Activated naive CD4-positive, alpha-beta T cell treated with anti-CD3 and anti-CD28 coated beads, Interleukin-2, amount 10 ng/mL, durations not matched to agents 7 days and 5 days (primary cell): Measurements from ENCODE around the gene EIF5A2.
A peak's percentile ranks its signal among the peaks of the same experiment; 100 is the strongest.
"Not testable (repeated sequence)": the region's sequence is repeated elsewhere in the genome, so short reads cannot be mapped to it uniquely, and the experiment has no call there.

Experiments
- CTCF ChIA-PET: fragments of 350-600 bp; sonication (Branson Sonifier 250); formaldehyde crosslinking; loops from one replicate; lab custom pipeline; 2021; ENCODE audit warnings: antibody characterized with exemption; lab: Charles Lee
- DNase-seq: peaks from one replicate; pipeline ENCODE4 v3.0.0-alpha.2; 2020
- H3K27ac Mint-ChIP-seq: one replicate; pipeline ENCODE4 v1.8.0; 2021; ENCODE audit warnings: mild to moderate bottlenecking, moderate library complexity, mixed read lengths
- H3K27me3 Mint-ChIP-seq: one replicate; pipeline ENCODE4 v1.8.0; 2021; ENCODE audit warnings: mild to moderate bottlenecking, mixed read lengths
- H3K36me3 Mint-ChIP-seq: one replicate; pipeline ENCODE4 v1.8.0; 2021; ENCODE audit warnings: mixed read lengths
- H3K4me1 Mint-ChIP-seq: one replicate; pipeline ENCODE4 v1.8.0; 2021; ENCODE audit warnings: mixed read lengths
- H3K4me3 Mint-ChIP-seq: one replicate; pipeline ENCODE4 v1.8.0; 2021; ENCODE audit warnings: mild to moderate bottlenecking, moderate library complexity, mixed read lengths
- H3K9me3 Mint-ChIP-seq: one replicate; pipeline ENCODE4 v1.8.0; 2021; ENCODE audit warnings: mixed read lengths

The EIF5A2 gene

DNA sequence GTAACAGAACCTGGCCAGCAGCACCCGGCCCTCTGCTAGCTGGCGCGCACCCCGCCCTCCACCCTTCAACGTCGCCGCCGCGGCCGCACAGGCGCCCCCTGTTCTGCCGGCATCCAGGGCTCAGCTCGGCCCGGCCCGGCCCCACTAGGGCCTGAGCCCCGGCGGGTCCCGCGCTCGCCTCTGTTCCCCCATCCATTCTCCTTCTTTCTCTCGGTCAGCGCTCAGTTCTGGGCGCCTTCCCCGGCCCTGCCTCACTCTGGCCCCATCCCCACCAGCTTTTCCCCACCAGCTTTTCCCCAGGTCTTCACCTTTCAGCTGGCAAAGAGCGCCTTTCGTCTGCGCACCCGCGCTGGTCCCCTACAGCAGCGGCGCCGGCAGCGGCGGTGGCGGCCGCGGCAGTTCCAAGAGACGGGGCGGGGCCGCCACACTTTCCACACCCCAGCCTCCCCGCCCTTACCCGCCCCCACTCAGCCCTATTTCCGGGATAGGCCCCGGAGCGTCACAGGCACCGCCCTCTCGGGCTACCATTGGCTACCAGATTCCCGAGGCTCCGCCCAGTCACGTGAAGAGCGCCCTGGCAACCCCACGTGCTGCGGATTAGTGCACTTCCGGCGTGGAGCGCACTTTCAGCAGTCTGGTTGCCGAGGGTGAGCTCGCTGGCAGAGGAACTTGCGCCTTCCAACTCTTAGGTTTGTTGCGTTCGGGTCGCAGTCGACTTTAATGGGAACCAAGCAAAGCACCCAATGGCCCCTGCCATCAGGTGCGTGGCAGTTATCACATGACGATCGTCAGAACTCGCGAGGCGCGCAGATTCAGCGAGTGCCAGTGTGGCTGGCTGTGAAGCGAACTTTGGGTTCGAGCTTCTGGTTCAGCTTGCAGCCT lies at the start of gene EIF5A2:
TSS of gene EIF5A2 (minus strand) at position 403 of the 882 bp plus-strand sequence. CDS start 831 bp downstream, outside the sequence.
- CTCF ChIA-PET, result interaction anchor here (0.6 kb wide), 1 partner anchor 143 kb away, joined by 7 read pairs; no protein-coding TSS in a partner anchor
- Mint-ChIP-seq H3K4me1 (peaks cover 27% of the 10 kb centered on the region), H3K4me3 (peak within 1 kb of the TSS; percentile 95), H3K36me3 (peaks cover 8% of the 10 kb centered on the region), H3K27ac (peak within 1 kb of the TSS; percentile 90), H3K27me3 (peaks cover 17% of the 10 kb centered on the region), H3K9me3 (peaks cover 15% of the 10 kb centered on the region)
- DNase-seq, result peak; percentile 98

DNA sequence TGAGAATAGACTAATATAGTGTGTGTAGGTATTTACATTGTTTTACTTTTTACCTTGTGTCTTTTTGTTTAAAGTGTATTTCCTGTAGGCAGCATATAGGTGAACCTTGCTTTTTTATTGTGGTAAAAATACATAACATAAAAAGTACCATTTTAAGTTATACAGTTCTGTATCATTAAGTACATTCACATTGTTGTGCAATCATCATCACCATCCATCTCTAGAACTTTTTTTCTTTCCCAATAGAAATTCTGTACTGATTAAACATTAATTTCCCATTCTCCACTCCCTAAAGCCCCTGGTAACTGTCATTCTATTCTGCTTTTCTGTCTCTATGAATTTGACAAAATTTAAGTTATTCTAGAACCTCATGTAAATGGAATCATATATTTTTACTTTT lies 48.2 kb upstream of the EIF5A2 start:
- Mint-ChIP-seq H3K27ac (no peak overlapping the region), H3K36me3 (no peaks in the 10 kb centered on the region), H3K27me3 (peaks cover 11% of the 10 kb centered on the region), H3K4me1 (no peaks in the 10 kb centered on the region), H3K4me3 (no peak overlapping the region), H3K9me3 (no peaks in the 10 kb centered on the region)
- DNase-seq, result no peak
- CTCF ChIA-PET, result interaction anchor here (0.6 kb wide), 1 partner anchor 1489 kb away, joined by 3 read pairs; no protein-coding TSS in a partner anchor

DNA sequence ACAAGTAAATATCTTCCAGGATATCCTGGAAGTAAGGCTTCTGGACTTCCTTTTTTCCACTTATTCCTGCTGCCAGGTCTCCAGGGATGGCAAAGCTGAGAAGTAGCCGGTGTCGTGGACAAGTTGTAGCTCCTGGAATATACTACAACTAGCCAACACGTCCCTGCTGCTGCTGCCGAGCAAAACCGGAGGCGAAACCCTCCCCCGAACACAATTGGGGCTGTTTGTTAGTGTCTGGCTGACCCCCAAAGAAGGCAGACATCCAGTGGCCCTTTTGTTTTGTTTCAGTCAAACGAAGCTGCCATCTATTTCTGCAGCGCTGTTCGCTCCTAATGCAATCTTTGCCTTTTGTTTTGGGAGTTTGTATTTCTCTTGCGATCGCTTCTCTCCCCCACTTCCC lies 45.3 kb upstream of the EIF5A2 start:
- Mint-ChIP-seq H3K4me1 (no peaks in the 10 kb centered on the region), H3K27me3 (peaks cover 11% of the 10 kb centered on the region), H3K9me3 (no peaks in the 10 kb centered on the region), H3K4me3 (no peak overlapping the region), H3K36me3 (no peaks in the 10 kb centered on the region), H3K27ac (no peak overlapping the region)
- CTCF ChIA-PET, result no interaction called here
- DNase-seq, result no peak

DNA sequence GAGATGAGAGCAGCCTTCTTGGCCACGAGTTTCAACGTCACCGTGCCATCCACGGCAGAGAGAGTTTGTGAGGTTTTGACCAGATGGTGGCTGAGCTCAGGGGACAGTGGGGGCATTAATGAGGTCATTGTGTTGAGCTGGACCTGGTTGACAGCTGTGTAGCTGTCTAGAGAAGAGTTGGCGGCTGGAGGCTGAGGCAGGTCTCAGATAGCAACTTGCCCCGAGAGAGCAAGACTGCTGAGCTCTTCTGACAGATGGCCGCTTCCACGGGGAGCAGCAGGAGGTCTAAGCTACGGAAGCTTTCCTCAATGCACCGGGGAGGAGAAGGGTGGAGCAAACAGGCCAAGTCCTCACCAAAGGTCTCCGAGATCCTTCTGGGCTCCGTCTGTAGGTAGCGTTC lies 44.8 kb upstream of the EIF5A2 start:
- no peak overlapping the region for H3K27ac Mint-ChIP-seq
- H3K4me1 Mint-ChIP-seq, result no peaks in the 10 kb centered on the region
- CTCF ChIA-PET, result interaction anchor here (1.1 kb wide), 1 partner anchor 819 kb away, joined by 4 read pairs; no protein-coding TSS in a partner anchor
- no peaks in the 10 kb centered on the region for H3K9me3 Mint-ChIP-seq
- H3K4me3 Mint-ChIP-seq, result no peak overlapping the region
- no peak for DNase-seq
- H3K36me3 Mint-ChIP-seq, result no peaks in the 10 kb centered on the region
- H3K27me3 Mint-ChIP-seq, result peaks cover 11% of the 10 kb centered on the region

DNA sequence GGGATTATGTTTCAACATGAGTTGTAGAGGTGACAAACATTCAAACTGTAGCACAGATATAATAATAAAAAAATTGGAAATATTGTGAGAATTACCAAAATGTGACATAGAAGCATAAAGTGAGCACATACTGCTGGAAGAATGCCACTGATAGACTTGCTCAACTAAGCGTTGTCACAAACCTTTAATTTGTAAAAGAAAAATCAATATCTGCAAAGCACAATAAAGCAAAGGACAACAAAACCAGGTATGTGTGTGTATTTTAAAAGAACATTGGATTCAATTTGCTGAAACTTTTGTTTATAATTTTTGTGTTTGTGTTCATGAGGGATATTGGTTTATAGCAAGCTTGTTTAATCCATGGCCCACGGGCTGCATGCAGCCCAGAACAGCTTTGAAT lies 40.8 kb upstream of the EIF5A2 start:
- Mint-ChIP-seq H3K4me1 (no peaks in the 10 kb centered on the region), H3K4me3 (no peak overlapping the region), H3K27ac (no peak overlapping the region), H3K9me3 (no peaks in the 10 kb centered on the region), H3K36me3 (no peaks in the 10 kb centered on the region), H3K27me3 (peaks cover 5% of the 10 kb centered on the region)
- CTCF ChIA-PET, result no interaction called here
- DNase-seq, result no peak

DNA sequence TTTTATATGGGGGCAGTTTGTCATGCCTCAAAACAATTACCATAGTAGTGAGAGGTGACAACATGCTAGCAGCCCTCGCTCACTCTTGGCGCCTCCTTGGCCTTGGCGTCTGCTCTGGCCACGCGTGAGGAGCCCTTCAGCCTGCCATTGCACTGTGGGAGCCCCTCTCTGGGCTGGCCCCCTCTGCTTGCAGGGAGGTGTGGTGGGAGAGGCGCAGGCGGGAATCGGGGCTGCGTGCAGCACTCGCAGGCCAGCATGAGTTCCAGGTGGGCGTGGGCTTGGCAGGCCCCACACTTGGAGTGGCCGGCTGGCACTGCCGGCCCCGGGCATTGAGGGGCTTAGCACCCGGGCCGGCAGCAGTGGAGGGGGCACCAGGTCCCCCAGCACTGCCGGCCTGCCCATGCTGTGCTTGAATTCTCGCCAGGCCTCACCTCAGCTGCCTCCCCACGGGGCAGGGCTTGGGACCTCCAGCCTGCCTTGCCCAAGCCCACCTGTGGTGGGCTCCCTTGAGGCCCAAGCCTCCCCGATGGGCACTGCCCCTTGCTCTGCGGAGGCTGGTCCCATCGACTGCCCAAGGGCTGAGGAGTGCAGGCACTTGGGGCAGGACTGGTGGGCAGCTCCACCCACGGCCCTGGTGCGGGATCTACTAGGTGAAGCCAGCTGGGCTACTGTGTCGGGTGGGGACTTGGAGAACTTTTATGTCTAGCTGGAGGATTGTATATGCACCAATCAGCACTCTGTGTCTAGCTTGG lies 38.8 kb upstream of the EIF5A2 start:
- Mint-ChIP-seq H3K4me1 (no peaks in the 10 kb centered on the region), H3K27me3 (no peaks in the 10 kb centered on the region)
- CTCF ChIA-PET, result no interaction called here

DNA sequence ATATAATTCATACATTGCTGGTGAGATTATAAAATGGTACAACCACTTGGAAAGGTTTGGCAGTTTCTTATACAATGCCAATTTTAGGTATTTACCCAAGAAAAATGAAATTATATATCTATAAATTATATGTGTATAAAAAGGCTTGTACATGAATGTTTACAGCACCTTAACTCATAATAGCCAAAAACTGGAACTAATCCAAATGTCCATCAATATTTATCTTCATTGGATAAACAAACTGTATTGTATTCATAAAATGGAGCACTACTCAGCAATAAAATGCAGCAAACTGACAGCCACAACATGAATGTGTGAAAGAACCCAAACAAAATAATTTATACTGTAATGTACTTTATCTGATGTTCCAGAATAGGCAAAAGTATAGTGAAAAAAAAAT lies 33.6 kb upstream of the EIF5A2 start:
- DNase-seq, result no peak
- H3K9me3 Mint-ChIP-seq, result peaks cover 2% of the 10 kb centered on the region
- no peaks in the 10 kb centered on the region for H3K4me1 Mint-ChIP-seq
- no peak overlapping the region for H3K27ac Mint-ChIP-seq
- CTCF ChIA-PET, result no interaction called here
- no peaks in the 10 kb centered on the region for H3K36me3 Mint-ChIP-seq
- no peaks in the 10 kb centered on the region for H3K27me3 Mint-ChIP-seq
- H3K4me3 Mint-ChIP-seq, result no peak overlapping the region

More for the DNA sequence above, 38.8 kb upstream of the EIF5A2 start:
- no peak for DNase-seq
- no peaks in the 10 kb centered on the region for H3K36me3 Mint-ChIP-seq
- no peaks in the 10 kb centered on the region for H3K9me3 Mint-ChIP-seq
- H3K4me3 Mint-ChIP-seq, result no peak overlapping the region
- H3K27ac Mint-ChIP-seq, result no peak overlapping the region

DNA sequence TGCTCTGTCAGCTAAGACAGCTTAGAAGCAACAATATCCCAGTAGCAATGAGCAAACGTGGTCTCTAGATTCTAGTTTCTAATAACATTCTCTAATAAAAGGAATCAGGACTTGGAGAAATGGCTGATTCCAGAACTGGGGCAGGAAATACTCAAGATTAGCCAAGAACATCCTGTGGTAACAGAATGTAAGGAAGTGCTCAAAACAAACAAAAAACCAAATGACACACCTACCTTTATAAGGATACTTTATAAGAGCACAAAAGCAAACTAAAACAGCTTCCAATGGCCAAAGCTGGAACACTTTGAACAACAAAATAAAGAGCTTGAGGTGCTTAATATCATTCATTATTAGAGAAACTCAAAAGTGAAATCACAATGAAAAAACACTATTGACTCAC lies 33.1 kb upstream of the EIF5A2 start:
- Mint-ChIP-seq H3K4me3 (no peak overlapping the region), H3K36me3 (no peaks in the 10 kb centered on the region), H3K4me1 (no peaks in the 10 kb centered on the region)

DNA sequence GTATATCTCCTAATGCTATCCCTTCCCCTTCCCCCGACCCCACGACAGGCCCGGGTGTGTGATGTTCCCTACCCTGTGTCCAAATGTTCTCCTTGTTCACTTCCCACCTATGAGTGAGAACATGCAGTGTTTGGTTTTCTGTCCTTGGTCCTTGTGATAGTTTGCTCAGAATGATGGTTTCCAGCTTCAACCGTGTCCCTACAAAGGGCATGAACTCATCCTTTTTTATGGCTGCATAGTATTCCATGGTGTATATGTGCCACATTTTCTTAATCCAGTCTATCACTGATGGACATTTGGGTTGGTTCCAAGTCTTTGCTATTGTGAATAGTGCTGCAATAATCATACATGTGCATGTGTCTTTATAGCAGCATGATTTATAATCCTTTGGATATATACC lies 24.6 kb upstream of the EIF5A2 start:
- H3K4me3 Mint-ChIP-seq, H3K4me1 Mint-ChIP-seq, DNase-seq, H3K9me3 Mint-ChIP-seq, H3K36me3 Mint-ChIP-seq, H3K27ac Mint-ChIP-seq, CTCF ChIA-PET, H3K27me3 Mint-ChIP-seq: not testable (repeated sequence)

More for the DNA sequence above, 33.1 kb upstream of the EIF5A2 start:
- no peaks in the 10 kb centered on the region for H3K27me3 Mint-ChIP-seq
- no peak overlapping the region for H3K27ac Mint-ChIP-seq
- CTCF ChIA-PET, result no interaction called here
- H3K9me3 Mint-ChIP-seq, result peaks cover 2% of the 10 kb centered on the region
- DNase-seq, result no peak

DNA sequence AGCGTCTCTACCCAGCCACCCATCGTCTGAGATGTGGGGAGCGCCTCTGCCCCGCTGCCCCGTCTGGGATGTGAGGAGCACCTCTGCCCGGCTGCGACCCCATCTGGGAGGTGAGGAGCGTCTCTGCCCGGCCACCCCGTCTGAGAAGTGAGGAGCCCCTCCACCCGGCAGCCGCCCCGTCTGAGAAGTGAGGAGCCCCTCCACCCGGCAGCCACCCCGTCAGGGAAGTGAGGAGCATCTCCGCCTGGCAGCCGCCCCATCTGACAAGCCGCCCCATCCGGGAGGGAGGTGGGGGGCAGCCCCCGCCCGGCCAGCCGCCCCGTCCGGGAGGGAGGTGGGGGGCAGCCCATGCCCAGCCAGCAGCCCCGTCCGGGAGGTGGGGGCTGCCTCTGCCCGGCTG lies 15.1 kb upstream of the EIF5A2 start:
- H3K4me3 Mint-ChIP-seq, DNase-seq, H3K27me3 Mint-ChIP-seq, H3K36me3 Mint-ChIP-seq, H3K27ac Mint-ChIP-seq, H3K4me1 Mint-ChIP-seq, CTCF ChIA-PET: not testable (repeated sequence)
- H3K9me3 Mint-ChIP-seq, result peaks cover 14% of the 10 kb centered on the region

DNA sequence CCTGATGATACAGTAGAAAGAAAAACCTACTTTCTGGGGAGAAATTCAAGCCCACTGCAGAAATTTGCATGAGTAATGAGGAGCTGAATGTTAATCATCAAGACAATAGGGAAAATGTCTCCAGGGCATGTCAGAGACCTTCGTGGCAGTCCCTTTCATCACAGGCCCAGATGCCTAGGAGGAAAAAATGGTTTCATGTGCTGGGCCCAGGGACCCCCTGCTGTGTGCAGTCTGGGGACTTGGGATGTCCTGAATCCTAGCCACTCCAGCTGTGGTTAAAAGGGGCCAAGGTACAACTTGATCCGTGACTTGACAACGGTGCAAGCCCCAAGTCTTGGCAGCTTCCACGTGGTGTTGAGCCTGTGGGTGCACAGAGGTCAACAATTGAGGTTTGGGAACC lies 10.3 kb upstream of the EIF5A2 start:
- CTCF ChIA-PET, result no interaction called here

DNA sequence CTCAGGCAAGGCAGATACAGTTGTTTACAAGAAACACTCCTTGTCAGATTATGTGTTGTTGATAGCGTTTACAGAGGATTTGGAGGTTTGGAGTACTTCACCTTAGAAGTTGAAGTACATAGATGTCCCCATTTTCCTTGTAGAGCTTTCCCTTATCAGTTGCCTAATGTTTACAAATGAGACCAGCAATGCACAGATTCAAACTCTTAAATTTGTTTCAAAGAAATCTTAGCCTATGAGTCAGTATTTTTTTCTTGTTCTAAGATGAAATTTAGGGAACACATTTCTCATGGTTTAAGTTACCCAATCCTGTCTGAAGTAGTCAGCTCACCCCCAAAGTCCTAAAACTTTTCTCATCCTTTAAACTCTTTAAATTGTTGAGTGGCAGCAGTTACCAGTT lies 6.3 kb upstream of the EIF5A2 start:
- Mint-ChIP-seq H3K4me3 (no peak overlapping the region), H3K9me3 (peaks cover 15% of the 10 kb centered on the region), H3K4me1 (no peaks in the 10 kb centered on the region), H3K27ac (no peak overlapping the region), H3K36me3 (no peaks in the 10 kb centered on the region), H3K27me3 (peaks cover 11% of the 10 kb centered on the region)
- DNase-seq, result no peak
- CTCF ChIA-PET, result no interaction called here

More for the DNA sequence above, 10.3 kb upstream of the EIF5A2 start:
- Mint-ChIP-seq H3K4me3 (no peak overlapping the region), H3K36me3 (no peaks in the 10 kb centered on the region), H3K4me1 (no peaks in the 10 kb centered on the region), H3K9me3 (peaks cover 20% of the 10 kb centered on the region), H3K27ac (no peak overlapping the region), H3K27me3 (peaks cover 10% of the 10 kb centered on the region)
- DNase-seq, result no peak

DNA sequence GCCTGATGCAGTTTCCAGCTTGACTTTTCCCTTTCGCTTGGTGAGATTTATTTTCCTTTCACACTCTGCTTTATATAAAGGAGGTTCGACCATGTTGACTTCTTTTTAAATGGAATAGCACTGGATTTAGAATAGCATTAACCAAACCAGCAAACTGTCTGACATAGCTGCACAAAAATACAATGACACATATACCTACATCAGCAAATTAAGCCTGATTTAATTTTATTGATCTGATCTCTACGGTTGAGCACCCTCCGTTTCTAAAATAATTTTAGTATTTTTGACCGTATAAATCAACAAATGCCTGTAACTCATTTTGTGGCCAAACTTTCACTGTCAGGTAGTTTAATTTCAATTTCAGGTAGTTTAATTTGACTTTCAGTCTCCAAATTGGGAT lies 5.8 kb upstream of the EIF5A2 start:
- Mint-ChIP-seq H3K36me3 (no peaks in the 10 kb centered on the region), H3K27ac (no peak overlapping the region), H3K9me3 (peaks cover 19% of the 10 kb centered on the region), H3K4me1 (no peaks in the 10 kb centered on the region), H3K4me3 (no peak overlapping the region), H3K27me3 (peaks cover 12% of the 10 kb centered on the region)
- CTCF ChIA-PET, result no interaction called here
- no peak for DNase-seq

DNA sequence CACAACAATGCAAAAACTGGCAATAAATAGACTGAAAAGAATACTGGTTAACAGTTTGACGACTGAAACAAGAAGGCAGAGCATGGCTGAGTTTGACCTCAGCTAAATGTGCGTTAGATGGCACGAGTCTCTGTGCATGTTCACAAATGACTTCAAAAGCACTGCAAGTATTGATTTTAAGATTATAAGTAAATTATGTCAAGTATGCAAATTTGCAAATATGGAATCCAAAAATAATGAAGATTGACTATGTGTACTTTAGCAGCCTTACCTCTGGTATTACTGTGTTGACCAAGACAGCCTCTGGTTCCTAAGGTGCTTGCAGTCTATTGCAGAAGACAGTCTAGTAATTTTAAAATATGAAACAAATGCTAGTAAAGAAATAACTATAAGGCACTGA lies 2.6 kb upstream of the EIF5A2 start:
- CTCF ChIA-PET, result no interaction called here
- Mint-ChIP-seq H3K4me1 (peaks cover 20% of the 10 kb centered on the region), H3K27me3 (peaks cover 17% of the 10 kb centered on the region), H3K27ac (no peak overlapping the region), H3K4me3 (no peak overlapping the region), H3K36me3 (peaks cover 5% of the 10 kb centered on the region), H3K9me3 (peaks cover 15% of the 10 kb centered on the region)
- DNase-seq, result no peak
